Psoas muscle (tissue), 8 donors: ENCODE data around the gene OXNAD1. TPM values are rescaled to one million over a fixed set of nuclear protein-coding genes. Genes with fewer than 3 reads are reported as not detected.

Experiments
- ATAC-seq, 4 donors: fragments of 200-7000 bp; cut with Tn5 transposase; one replicate each; pipeline ENCODE4 v1.9.1; 2020; ENCODE audit warnings: moderate library complexity in 3 of 4, mild to moderate bottlenecking in 2 of 4
- DNase-seq, 2 donors: peaks; one replicate each; pipeline ENCODE4 v3.0.0-alpha.2; 2020
- H3K27ac ChIP-seq: fragments of 200-600 bp; one replicate; pipeline ENCODE4 v1.8.0; 2022
- H3K27me3 ChIP-seq, 3 donors: fragments of 200-600 bp in 1 of 3; one replicate each; pipeline versions ENCODE4 v1.6.1 to v1.8.0; 2013 to 2022; ENCODE audit warnings: low read length in 2 of 3, mild to moderate bottlenecking in 2 of 3, moderate library complexity in 1 of 3; ENCODE audit not compliant: insufficient read depth in 3 of 3
- H3K36me3 ChIP-seq, 2 donors: fragments of 200-600 bp in 1 of 2; one replicate each; pipeline versions ENCODE4 v1.6.1 to v1.8.0; 2013 to 2022; ENCODE audit warnings: low read depth in 1 of 2, mild to moderate bottlenecking in 1 of 2, moderate library complexity in 1 of 2; ENCODE audit not compliant: insufficient read depth in 1 of 2
- H3K4me1 ChIP-seq: fragments of 200-600 bp; one replicate; pipeline ENCODE4 v1.8.0; 2022
- H3K4me3 ChIP-seq: fragments of 200-600 bp; one replicate; pipeline ENCODE4 v1.8.0; 2022; ENCODE audit warnings: mild to moderate bottlenecking
- H3K9me3 ChIP-seq: fragments of 200-600 bp; one replicate; pipeline ENCODE4 v1.8.0; 2022
- WGBS, 3 donors: extraction: QIAGEN DNeasy Blood & Tissue Kit; methylation state at CpG; one replicate each; pipeline versions ENCODE4 v1.1.6 to v1.1.7; 2013; 5-methylcytosine and 5-hydroxymethylcytosine counted together
- intact Hi-C, 2 donors: fragments of 100-400 bp; cut with DNase I; formaldehyde crosslinking; loops; one replicate each; pipeline versions ENCODE4 v1.11.0 to v1.14.2; 2022
- long read RNA-seq, 2 donors: library from polyadenylated mRNA; unstranded; transcript quantifications; one replicate each; pipeline ENCODE4 v2.0.0, GENCODE V29; 2021
- polyA plus RNA-seq, 3 donors: library from polyadenylated mRNA; stranded (reverse); fragments of 200-250 nt; gene quantifications; one replicate each; pipeline ENCODE4 v1.2.3, GENCODE V29; 2013
- total RNA-seq, 4 donors: library from RNA; stranded (reverse); fragmentation: NEBNext Ultra II Directional in 2 of 4; extraction: Animal tissue kit (Norgen Biotek cat#: 25700) in 2 of 4; gene quantifications; one replicate each; pipeline versions ENCODE4 v1.2.1 to v1.2.4, GENCODE V29; 2021 to 2023
- TF ChIP-seq, protein P1 (sequence below): fragments of 200-600 bp; IDR thresholded peaks from one replicate; pipeline ENCODE4 v1.8.0; 2022; ENCODE audit warnings: antibody characterized with exemption
- donor health status: healthy with polysubstance abuse.
- donor health status: DM: no; HTN: no; CAD: no; lungs with moderate emphysema.
- donor health status: Bipolar disorder and iron deficiency.
- donor health status: healthy.
- donor health status: DM: yes; HTN: yes; CAD: no.
- donor health status: DM: no; HTN: no; CAD: no.
- donor health status: DM: no; HTN: no; CAD: no.
- donor health status: DM: yes; HTN: yes; CAD: no.

Gene OXNAD1, protein sequence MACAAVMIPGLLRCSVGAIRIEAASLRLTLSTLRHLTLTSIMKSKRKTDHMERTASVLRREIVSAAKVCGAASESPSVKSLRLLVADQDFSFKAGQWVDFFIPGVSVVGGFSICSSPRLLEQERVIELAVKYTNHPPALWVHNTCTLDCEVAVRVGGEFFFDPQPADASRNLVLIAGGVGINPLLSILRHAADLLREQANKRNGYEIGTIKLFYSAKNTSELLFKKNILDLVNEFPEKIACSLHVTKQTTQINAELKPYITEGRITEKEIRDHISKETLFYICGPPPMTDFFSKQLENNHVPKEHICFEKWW
- total RNA-seq: 10 to 100 TPM in 2 of 4 donors, 1 to 10 TPM in 2; 5.4 to 15.5 (median 9.0) TPM
- 10 to 100 TPM in 2 of 3 donors, 1 to 10 TPM in 1; 8.2 to 24.4 (median 11.9) TPM for polyA plus RNA-seq
- long read RNA-seq, donor 1, partial matches to known transcripts: 0 of 2 reads
- long read RNA-seq, donor 1, other reads (novel, unspliced or antisense): 1 of 2 reads
- long read RNA-seq, donor 2, transcript OXNAD1-201 (9 exons, 3,929 nt): major isoform, 17 of 31 reads
- long read RNA-seq, donor 2, partial matches to known transcripts: 5 of 31 reads
- long read RNA-seq, donor 2, other reads (novel, unspliced or antisense): 6 of 31 reads

DNA sequence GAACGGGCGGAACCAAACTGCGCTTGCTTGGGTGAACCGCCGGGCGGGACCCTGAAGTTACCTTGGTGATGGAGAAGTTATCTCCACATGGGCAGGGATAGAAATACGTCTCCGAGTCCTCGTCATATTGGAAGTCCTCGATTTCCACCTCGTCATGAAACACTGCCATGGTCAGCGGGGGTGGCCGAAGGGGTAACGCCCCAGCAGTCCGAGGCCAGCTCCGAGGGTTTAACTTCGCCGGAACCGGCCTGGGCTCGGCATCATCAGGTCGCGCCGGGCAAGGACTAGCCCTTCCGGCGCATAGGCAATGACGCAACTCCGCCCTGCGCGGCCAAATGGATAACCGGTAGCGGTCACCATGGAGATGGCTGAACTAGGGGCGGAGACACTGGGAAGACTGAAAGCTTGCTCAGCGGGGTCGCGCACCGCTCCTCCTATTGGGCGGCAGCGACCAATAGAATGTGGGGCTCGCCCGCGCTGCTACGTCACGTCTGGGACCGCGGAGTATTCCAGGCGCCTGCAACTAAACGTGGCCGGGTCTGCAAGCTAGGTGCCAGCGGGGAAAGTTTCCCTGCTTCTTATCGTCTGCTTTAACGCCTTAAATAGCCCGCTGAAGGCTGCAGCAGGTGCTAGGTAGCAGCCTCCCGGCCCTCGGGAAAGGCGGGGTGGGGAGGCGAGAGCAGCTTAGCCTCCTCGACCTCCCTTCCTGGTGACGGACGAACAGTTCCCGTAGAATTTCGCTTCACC is at the start of gene OXNAD1, which contains the start of gene DPH3:
Gene OXNAD1, plus strand, starts transcription at position 505 of the 747 bp plus-strand sequence. CDS start 5,741 bp downstream, outside the sequence.
Gene DPH3, minus strand, starts transcription at position 236 of the 747 bp plus-strand sequence. Its CDS starts 67 bp downstream, at position 169.
- H3K27ac ChIP-seq: peak within 1 kb of the TSS; percentile 89
- ATAC-seq (peak; percentile 97 to 99 (median 98)), DNase-seq (peak; percentile 100)
- WGBS, 3 donors: 0 to 1% (median 0%) methylated on average over 61 of the region's 61 CpGs
- H3K4me1 ChIP-seq: peaks cover 60% of the 10 kb centered on the region
- H3K9me3 ChIP-seq: no peaks in the 10 kb centered on the region
- H3K4me3 ChIP-seq: peak within 1 kb of the TSS; percentile 74
- H3K27me3 ChIP-seq: no peaks in the 10 kb centered on the region
- TF ChIP-seq, protein P1, sequence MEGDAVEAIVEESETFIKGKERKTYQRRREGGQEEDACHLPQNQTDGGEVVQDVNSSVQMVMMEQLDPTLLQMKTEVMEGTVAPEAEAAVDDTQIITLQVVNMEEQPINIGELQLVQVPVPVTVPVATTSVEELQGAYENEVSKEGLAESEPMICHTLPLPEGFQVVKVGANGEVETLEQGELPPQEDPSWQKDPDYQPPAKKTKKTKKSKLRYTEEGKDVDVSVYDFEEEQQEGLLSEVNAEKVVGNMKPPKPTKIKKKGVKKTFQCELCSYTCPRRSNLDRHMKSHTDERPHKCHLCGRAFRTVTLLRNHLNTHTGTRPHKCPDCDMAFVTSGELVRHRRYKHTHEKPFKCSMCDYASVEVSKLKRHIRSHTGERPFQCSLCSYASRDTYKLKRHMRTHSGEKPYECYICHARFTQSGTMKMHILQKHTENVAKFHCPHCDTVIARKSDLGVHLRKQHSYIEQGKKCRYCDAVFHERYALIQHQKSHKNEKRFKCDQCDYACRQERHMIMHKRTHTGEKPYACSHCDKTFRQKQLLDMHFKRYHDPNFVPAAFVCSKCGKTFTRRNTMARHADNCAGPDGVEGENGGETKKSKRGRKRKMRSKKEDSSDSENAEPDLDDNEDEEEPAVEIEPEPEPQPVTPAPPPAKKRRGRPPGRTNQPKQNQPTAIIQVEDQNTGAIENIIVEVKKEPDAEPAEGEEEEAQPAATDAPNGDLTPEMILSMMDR: peak; percentile 12
- H3K36me3 ChIP-seq: peaks cover 6 to 31% of the 10 kb centered on the region in 2 donors
- intact Hi-C loops: loop anchor here in 1 of 2 donors (5.0 kb wide), 1 partner anchor 287 kb away; no protein-coding TSS in a partner anchor

DNA sequence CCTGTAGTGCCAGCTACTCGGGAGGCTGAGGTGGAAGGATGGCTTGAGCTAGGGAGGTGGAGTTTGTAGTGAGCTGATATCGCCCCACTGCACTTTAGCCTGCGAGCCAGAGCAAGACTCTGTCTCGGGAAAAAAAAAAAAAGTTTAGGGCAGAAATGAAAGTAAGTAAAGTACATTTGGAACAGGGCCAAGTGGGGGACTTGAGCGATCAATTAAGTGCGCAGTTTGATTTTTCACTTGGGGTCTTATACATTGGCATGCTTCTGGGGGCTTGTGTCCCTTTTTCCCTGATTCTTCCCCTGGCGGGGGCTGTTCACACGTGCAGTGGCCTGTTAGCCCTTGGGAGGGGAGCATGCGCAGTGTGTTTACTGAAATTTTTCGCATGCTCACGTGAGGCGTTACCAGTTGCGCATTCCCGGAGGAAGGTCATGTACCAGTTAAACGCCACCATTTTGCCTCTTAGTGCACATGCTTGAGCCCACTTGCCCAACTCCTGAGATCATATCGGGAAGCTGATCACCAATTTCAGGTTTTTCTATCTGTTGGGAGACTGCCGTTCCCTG is 48.6 kb upstream of the OXNAD1 start:
- Histone ChIP-seq H3K9me3 (no peaks in the 10 kb centered on the region), H3K4me1 (no peaks in the 10 kb centered on the region), H3K27ac (no peak overlapping the region), H3K36me3 (peaks cover 0 to 28% of the 10 kb centered on the region in 2 donors), H3K4me3 (no peak overlapping the region), H3K27me3 (no peaks in the 10 kb centered on the region)
- ATAC-seq: no peak
- WGBS, 3 donors: 87 to 89% (median 87%) methylated on average over 16 to 17 of the region's 17 CpGs
- no peak for DNase-seq
- intact Hi-C loops: no loop called here
- TF ChIP-seq, protein P1: no peak

DNA sequence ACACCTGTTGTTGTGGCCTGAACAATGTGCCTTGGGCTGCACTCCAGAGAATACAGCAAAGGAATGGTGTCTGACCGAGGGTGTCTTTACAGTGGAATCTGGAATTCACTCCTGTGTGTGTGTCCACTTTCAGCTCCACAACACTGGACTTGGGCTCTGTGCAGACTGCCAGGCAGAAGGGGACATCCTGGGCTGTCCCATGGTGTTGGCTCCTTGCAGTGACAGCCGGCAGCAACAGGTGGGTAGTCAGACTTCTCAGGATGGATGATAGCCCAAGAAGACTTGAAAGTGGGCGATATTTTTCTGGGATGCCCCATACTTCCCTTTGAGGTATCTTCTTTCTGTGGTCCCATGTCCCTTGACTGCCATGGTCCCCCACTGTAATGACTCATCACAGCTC is 45.2 kb upstream of the OXNAD1 start:
- Histone ChIP-seq H3K27me3 (no peaks in the 10 kb centered on the region), H3K27ac (no peak overlapping the region), H3K36me3 (peaks cover 0 to 25% of the 10 kb centered on the region in 2 donors), H3K4me1 (no peaks in the 10 kb centered on the region), H3K9me3 (no peaks in the 10 kb centered on the region), H3K4me3 (no peak overlapping the region)
- TF ChIP-seq, protein P1: no peak
- DNase-seq (no peak), ATAC-seq (peak in 1 of 4 donors; percentile 21)
- intact Hi-C loops: no loop called here
- WGBS, 3 donors: 69 to 74% (median 70%) methylated on average over 3 of the region's 3 CpGs

DNA sequence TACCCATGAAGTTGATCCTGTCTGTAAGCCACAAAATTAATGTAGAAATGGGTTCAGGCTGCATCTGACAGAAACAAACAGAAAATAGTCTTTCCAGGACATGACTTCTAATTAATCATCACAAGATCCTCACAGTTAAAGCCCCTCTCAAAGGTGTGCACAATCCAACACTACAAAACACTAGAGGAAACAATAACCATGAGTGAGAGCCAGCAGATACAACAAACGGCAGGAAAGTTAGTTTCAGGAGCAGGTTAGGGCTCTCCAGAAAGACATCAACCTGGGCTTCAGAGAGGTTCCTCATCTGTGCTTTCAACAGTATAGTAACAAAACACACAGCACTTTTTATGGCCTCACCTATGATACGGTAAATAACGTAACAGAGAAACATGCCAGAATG is 43.0 kb upstream of the OXNAD1 start:
- DNase-seq (no peak), ATAC-seq (no peak)
- intact Hi-C loops: no loop called here
- Histone ChIP-seq H3K36me3 (peaks cover 0 to 31% of the 10 kb centered on the region in 2 donors), H3K27me3 (no peaks in the 10 kb centered on the region), H3K4me1 (no peaks in the 10 kb centered on the region), H3K27ac (no peak overlapping the region), H3K4me3 (no peak overlapping the region), H3K9me3 (no peaks in the 10 kb centered on the region)
- WGBS, 3 donors: 74 to 83% (median 82%) methylated on average over 3 of the region's 3 CpGs
- TF ChIP-seq, protein P1: no peak
